Ovary (tissue), 3 donors: ENCODE measurements around the gene IWS1.

ENCODE experiments used
- POLR2A ChIP-seq: fragments of 450-650 bp; IDR thresholded peaks from one replicate; pipeline ENCODE4 v1.6.1; 2017; ENCODE audit warnings: antibody characterized with exemption, mild to moderate bottlenecking, moderate library complexity
- TF ChIP-seq, protein P1 (sequence below), 3 donors: fragments of 450-650 bp in 2 of 3; fragments of 200-600 bp in 1 of 3; IDR thresholded peaks; one replicate each; pipeline versions ENCODE4 v1.5.1 to v1.8.0; 2016 to 2022; ENCODE audit warnings: antibody characterized with exemption in 3 of 3, mild to moderate bottlenecking in 1 of 3
- donor health status: DM: no; HTN: no; CAD: no.

DNA sequence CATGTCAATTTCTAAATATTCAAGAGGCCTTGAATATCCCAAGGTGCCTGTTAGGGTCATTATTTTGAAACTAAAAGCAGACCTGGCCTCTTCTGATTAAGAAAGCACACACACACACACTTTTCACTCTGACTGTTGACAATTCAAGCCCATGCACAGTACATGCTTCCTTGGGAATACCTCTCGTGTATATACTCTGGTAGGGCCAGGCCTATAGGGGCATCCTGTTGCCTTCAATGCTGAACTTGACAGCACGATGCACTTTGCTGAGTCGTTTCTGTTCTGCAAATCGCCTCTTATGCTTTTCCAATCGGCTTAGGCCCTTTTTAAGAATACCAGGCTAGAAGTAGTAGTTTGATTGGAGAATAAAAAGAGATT lies 40.6 kb downstream of the IWS1 start:
- TF ChIP-seq, protein P1, sequence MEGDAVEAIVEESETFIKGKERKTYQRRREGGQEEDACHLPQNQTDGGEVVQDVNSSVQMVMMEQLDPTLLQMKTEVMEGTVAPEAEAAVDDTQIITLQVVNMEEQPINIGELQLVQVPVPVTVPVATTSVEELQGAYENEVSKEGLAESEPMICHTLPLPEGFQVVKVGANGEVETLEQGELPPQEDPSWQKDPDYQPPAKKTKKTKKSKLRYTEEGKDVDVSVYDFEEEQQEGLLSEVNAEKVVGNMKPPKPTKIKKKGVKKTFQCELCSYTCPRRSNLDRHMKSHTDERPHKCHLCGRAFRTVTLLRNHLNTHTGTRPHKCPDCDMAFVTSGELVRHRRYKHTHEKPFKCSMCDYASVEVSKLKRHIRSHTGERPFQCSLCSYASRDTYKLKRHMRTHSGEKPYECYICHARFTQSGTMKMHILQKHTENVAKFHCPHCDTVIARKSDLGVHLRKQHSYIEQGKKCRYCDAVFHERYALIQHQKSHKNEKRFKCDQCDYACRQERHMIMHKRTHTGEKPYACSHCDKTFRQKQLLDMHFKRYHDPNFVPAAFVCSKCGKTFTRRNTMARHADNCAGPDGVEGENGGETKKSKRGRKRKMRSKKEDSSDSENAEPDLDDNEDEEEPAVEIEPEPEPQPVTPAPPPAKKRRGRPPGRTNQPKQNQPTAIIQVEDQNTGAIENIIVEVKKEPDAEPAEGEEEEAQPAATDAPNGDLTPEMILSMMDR (IDR thresholded peaks at IDR 0.05), result no peak
- no peak for TF ChIP-seq POLR2A
